RKO (cell line): ENCODE data around the gene LRRC36.

Source experiments
- DNase-seq: peaks from one replicate; pipeline ENCODE4 v3.0.0-alpha.2; 2016; ENCODE audit warnings: low spot score

LRRC36 gene

DNA sequence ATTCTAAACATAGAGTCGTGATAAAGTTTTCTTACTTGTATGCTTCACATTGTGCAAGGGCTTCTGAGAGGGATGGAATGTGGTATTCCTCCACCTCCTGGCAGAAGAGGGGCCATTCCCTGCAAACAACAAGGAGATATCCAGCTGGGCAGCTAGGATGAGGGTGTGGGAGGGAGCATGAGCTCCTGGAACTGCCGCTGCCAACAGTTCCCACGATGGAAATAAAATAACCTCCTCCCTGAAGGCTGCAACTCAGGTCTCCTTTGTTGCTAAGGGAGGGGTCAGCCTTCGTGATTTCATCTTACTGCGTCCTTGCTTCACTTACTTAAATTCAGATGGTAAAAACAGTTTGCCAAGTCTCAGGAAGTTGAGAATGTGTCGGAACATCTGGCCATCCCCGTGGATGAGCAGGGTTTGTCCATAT, 31.7 kb upstream of the LRRC36 start:
- DNase-seq: no peak

DNA sequence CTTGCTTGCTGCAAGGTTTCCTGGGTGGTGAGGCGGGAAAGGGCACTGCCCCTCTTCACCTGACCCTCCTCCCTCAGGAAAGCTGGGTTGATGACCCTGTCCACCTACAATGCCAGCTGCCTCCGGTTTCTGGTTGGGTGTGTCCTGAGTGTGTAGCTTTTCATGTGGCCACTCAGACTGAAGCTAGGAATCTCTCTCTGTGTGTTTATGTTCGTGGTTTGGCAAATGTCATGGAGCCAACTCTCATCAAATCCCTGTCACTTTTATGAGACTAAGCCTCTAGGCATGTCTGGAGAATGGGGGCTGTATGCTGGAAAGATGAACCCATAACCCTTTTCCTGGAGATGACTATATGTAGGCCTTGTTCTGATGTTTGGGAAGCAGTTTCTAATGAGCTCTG, 30.2 kb upstream of the LRRC36 start:
- no peak for DNase-seq

DNA sequence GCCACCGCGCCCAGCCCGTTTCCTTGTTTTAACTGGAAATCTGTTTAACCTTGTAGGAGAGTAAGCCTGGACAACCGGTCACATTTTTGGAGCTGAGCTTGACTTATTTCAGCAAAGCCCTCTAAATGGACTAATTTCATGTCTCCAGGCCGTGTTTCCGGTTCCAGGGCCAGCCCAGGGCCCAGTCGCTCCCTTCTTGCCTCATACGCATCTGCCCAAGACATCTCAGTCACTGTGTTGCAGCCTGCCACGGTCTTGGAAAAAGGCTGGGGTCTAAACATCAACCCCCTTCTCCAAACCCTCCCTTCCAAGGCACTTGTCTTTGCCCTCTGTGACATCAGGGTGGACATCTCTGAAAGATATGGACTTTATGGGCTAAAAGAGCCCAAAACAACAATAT, 28.3 kb upstream of the LRRC36 start:
- no peak for DNase-seq

DNA sequence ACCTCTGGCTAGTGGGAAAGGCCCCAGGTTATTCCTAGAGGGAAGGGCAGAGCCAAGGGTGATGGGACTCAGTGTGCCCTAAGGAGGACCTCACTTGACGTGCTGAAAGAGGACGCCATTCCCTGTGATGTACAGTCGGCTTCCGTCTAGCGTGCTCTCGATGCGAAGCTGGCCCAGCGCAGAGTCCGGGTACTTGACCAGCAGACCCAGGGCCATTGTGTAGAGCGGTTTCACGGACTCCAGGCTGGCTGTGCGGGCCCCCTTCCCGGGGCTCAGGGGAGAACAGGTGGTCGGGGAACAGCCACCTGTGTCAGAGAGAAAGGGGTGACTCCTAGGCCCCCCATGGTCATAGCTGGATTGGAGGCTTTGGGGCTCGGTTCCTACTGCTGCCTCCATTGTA, 27.3 kb upstream of the LRRC36 start:
- no peak for DNase-seq

DNA sequence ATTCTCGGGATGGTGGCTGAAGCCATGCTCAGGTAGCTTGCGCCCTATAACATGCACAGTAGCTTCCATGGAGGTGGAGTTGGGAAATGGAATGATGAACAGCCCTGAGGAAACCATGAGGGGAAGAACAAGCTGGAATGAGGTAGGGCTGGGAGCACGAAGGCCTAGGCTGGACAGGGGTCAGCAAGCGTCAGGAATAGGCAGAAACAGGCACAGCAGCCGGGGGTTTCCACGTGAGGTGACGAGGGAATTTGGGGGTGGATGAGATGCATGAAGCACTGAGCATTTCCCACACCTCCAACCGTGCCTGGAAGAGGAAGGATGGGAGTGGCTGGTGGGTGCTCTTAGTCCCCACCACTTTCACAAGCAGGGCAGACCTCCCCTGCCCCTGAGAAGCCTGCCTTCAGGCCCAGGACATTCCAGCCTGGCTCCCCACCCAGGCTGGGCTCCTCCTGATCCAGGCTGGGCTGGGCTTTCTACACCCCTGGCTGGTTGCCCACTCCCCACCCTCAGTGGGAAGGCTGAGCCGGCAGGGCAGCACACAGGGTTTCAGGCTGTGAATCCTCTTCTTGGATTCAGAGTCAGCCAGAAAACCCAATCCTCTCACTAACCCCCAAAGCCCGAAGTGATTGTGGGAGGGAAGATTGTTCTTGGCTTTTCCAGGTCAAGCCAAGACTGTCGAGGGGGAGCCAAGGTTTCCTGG, 25.4 kb upstream of the LRRC36 start:
- DNase-seq: no peak

DNA sequence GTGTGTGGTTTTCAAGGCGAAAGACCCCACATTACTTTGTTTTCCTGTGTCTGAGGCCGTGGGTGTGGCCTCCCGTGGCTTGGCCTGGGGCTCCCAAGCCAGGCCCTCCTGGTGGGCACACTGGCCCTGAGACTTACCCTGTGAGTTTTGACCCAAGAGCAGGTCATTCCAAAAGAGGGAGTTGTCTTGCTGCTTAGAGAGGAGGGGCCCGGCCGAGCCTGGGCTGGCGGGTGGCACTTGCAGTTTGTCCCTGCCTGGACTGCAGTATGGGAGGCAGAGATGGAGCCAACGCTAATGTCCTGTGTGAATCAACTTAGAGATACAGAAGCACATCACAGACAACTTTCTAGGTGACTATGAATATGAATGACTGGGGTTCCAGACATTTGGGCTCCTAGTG, 24.5 kb upstream of the LRRC36 start:
- no peak for DNase-seq

DNA sequence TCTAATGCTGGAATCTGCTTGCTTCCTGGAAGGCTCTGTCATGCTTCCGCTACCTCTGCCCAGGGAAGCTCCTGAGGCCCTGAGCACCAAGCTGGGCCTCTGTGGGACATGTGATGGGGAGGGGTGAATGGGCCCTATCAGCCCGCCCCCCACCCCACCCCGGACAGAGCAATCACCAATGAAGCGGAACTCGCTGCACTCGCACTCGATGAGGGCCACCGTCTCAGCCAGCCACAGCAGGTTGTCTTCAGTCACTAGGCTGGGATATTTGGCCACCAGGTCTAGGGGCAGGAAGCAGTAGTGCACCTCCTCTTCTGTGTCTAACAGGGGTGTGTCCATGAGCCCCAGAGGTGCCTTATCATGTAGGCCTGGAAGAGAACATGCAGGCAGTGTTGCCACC, 23.6 kb upstream of the LRRC36 start:
- DNase-seq: no peak

DNA sequence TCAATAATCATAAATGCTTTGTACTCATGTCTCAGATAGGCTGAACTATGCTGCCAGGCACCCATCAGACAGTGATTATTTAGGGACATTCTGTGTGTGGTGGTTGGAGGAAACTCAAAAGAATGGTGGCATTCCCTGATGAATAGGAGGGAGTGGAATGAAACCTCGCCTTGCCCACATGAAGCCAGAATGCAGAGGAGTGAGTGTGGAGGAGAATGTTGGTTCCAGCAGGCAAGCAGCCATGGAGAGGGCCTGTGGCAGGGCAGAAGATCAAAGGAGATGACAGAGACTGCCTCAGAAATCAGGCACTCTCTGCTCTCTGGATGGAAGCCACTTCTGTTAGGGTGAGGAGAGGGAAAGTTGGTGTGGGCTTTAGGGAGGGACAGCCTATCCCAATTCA, 22.6 kb upstream of the LRRC36 start:
- DNase-seq: no peak

DNA sequence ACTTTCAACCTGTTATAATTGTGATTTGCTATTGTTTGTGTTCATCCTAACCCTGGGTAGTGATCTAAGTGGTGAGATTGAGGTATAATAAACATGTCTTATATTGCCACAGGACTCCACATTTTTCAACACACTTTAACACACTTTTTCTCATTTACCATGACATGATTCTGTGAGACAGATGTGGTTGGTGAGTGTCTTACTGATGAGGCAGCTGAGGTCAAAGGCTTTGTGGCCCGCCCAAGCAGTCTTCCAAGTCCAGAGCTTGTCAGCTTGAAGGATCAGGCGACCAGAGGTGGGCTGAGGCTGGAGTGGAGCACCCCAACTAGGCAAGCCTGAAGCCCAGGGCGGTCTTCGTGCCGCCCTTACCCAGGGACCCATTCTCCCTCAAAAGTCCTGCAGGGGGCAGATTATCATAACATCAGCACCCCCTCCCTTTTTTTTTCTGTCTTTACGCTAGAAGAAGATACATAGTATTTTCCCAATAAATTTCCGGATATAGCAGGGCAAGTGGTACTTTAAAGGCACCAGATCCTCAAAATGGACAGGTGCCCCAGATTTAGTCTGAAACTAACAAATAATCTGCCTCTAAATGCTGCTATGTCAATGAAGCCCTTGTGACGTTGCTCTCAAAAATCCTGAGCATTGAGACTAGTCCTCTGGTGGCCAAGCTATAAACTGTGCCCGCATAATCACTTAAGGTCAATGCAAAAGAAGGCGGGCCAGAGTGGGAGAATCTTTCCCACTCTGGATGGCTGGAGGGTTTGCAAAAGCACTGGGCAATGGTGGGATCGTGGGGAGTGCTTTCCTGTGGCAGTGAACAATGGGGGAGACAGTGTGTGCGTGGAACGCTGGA, 21.2 kb upstream of the LRRC36 start:
- DNase-seq: no peak

DNA sequence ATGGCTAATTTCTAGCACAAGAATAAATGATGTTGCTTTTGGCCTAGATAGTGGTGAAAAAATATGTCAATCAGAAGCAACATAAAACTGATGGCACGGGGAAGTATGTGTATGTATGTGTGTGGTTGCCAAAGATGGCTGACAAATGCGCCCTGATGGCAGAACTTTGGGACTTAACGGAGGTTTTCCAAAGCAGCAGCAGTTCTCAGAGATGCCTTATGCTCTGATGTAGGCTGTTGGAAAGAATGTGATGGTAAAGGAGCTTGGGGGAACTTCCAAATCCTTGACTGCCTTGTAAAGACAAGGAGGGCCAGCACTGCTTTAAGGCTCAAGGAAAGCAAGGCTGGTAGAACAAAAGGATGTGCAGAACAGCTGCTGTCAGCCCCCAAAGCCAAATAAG, 16.1 kb upstream of the LRRC36 start:
- no peak for DNase-seq

DNA sequence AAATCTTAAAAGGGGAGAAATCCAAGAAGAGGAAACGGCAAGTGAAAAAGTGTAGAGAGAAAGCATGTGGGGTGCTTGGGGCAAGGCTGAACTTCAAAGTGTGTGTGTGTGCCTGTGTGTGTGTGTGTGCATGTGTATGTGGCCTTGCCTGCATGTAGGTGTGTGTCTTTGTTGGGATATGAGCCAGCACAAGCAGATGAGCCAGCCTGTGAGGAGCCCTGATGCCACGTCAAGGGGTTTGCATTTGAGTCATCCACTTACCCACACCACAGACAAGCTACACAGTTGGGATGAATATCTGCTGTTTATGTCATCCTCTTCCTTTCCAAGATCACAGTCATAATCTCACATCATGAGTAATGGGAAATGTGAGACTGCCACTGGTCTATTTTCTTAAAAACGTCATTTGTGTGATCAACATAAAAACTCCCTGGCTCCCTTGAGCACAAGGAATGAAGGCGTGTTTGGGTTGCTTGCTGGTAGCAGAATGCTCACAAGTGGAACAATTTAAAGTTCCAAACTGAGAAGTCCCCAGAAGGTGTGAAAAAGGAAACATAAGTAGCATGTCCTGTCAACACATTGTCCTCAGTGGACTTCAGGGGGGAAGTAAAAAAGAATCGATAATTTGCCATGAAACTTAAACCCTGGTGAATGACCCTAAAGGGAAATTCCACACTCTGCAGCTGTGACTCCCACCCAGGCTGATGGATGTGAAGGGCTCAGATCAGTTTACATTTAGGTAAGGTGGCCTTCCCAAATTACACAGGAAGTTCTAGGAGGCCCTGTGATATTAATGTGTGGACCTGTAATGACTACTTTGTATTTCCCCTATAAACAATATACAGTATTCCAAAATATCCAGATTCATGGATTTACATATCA, 14.8 kb upstream of the LRRC36 start:
- DNase-seq: peak; percentile 100

DNA sequence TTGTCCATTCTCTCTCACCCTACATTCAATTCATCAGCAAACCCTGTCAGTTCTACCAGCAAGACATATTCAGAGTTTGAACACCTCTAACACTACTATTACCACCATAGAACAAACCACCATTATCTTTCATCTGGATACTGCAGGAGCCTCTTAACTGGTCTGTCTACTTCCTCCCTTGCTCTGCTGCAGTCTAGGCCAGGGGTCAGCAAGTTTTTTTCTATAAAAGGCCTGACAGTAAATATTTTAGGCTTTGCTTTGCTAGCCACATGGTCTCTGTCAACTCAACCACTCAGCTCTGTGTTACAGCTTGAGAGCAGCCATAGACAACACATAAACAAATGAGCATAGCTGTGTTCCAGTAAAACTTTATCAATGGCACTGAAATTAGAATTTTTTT, 13.9 kb upstream of the LRRC36 start:
- DNase-seq: no peak

DNA sequence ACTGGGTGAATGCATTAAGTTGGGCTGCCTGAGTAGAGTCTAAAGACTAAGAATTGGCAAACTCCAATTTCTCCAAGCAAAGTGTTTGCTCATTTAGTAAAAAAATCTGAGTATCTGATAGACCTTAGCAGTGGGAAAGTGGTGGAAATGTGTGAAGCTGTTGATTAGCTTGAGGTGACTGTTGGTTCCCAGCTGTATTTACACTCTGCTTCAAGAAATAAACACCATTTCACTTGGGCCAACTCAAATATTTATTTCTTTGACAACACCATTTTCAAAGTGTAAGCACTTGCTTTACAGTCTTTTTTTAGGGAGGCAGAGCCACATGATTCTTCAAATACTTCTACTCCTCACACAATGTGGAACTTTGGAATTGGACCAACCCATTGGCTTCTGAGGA, 8.8 kb upstream of the LRRC36 start:
- no peak for DNase-seq

DNA sequence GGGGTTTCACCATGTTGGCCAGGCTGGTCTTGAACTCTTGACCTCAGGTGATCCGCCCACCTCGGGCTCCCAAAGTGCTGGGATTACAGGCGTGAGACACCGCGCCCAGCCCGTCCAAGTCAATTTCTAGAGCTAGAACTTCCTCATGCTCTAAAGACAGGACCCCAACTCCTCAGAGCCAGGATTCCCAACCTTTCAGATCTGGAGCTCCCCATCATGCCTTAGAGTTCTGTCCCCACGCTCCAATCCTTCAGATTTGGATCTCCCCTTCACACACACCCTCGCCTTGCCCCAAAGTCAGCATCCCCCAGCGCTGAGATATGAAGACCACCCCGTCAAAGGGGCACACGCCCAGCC, 522 bp upstream of the LRRC36 start:
- no peak for DNase-seq

DNA sequence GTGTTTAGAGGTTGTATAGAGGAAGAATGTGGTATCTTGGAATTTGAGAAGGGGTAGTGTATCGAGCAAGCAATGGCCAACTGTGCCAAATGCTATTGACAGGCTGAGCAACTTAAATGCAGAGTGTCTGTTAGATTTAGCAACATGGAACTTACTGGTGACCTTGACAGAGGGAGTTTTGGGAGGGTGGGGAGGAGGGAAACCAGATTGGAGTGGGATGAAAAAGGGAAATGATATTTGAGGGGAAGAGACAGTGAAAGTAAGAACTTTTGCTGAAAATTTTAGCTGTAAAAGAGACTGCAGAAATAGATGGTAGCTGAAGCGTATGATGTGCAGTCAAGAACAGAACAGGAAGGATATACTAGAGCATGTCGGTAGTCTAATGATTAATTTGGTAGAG, 1.1 kb downstream of the LRRC36 start:
- DNase-seq: no peak

DNA sequence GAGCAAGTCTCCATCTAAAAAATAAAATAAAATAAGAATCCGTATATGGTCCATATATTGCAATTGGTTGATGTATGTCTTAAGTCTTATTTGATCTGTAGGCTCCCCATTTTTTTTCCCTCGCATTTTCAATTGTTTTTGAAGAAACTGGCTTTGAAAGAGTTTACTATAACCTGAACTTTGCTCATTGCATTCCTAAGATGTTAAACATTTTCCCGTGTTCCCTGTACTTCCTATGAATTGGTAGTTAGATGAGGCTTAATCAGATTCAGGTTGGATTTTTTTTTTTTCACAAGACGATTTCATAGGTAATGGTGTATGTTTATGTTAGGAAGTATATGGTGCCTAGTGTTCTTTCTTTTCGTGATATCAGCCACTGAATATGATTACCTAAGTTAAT, 3.3 kb downstream of the LRRC36 start:
- no peak for DNase-seq

DNA sequence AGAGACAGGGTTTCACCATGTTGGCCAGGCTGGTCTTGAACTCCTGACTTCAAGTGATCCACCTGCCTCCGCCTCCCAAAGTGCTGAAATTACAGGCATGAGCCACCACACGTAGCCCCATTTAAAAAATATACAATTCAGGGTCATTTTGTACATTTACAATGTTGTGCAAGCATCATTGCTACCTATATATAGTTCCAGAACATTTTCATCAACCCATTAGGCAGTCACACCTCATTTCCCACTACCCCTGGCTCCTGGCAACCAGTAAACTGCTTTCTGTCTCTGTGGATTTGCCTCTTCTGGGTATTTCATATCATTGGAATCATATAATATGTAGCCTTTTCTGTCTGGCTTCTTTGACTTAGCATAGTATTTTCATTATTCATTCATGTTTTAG, 6.7 kb downstream of the LRRC36 start:
- DNase-seq: no peak

DNA sequence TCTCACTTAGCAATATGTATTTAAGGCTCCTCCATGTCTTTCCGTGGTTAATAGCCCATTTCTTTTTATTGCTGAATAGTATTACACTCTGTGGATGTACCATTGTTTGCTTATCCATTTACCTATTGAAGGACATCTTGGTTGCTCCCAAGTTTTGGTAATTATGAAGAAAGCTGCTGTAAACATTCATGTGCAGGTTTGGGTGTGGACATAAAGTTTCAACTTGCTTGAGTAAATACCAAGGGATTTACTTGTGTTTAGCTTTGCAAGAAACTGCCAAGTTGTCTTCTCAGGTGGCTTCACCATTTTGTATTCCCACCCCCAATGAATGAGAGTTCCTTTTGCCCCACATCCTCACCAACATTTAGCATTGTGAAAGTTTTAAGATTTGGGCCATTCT, 9.5 kb downstream of the LRRC36 start:
- DNase-seq: no peak

DNA sequence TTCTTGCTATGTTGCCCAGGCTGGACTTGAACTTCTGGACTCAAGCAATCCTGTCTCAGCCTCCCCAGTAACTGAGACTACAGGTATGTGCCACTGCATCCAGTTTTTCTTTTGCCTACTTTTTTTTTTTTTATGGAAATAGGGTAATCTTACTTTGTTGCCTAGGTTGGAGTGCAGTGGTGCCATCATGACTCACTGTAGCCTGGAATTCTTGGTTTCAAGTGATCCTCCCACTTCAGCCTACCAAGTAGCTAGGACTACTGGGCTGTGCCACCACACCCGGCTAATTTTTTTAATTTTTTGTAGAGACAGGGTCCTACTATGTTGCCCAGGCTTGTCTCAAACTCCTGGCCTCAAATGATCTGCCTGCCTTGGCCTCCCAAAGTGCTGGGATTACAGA, 10.0 kb downstream of the LRRC36 start:
- DNase-seq: no peak

DNA sequence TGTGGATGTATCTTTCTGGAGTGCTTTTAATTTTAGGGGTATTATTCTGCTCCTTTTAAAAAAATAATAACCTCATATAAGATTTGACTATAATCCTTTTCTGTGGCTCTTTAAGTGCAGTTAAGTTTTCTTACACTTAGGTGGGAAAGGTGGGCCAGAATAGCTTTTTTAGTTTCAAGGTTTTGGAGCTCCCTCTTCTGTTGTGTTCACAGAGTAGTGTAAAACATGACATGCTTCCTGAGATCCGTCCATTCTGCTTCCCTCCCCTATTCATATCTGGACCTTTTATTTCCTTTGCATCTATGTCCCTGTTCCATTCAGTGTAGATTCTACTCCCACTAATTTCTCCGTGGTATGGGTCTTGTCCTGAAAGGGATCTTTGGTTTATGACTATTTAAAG, 12.8 kb downstream of the LRRC36 start:
- peak; percentile 23 for DNase-seq

DNA sequence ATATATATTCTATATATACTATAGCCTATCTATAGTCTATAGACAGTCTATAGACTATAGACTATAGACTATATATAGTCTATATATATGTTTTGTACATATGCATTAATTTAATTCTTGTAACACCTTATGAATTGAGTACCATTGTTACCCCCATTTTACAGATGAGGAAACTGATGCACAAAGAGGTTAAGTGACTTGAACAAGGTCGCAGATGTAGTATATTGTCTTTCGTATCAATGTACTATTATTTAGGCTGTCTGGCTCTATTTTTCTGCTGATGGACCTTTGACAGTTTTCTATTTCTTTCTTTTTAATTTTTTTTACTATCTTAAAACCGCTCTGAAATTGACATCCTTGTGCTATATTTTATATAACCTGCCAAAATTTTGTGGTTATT, 14.6 kb downstream of the LRRC36 start:
- DNase-seq: no peak

DNA sequence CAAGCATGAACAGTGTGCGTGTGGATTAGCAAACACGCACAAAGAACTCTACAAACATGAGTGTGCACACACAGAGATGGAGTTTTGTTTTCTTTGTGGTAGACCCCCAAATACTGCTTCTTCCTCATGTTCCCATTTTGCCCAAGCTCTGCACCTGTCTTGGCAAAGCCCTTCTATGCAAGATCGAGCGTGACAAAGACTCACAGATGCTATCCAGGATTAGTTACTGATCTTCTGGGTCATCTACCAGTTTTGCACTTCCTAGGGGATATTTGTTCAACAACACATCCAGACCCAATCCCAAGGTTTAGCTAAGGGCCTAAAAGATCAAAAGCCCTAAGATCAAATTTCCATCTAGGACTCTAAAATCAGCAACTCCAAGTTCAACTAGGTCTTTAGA, 16.0 kb downstream of the LRRC36 start:
- DNase-seq: no peak

DNA sequence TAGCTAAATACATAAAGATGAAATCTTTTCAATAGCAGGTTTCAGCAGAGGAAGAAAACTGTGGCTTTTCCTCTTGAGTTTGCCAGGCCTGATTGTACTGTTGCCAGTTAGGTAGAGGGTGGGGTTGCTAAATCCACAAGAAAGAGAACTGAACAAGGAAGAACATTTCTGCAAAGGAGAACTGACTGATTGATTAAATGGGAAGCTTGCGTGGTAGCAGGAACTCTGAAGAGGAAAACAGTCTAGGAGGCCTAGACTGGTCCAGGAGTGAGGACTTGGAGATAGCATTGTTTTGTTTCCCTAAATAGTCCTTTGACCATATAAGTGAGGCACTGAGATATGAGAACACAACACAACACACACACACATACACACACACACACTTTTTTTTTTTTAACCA, 18.8 kb downstream of the LRRC36 start:
- DNase-seq: no peak
